Stomach (tissue), 4 donors: ENCODE measurements around the gene PIEZO2.

Experiments
- EP300 ChIP-seq: sonication (generic); formaldehyde crosslinking; IDR thresholded peaks from one replicate; pipeline ENCODE4 v1.6.1; 2017; ENCODE audit warnings: antibody characterized with exemption
- POLR2A ChIP-seq, 4 donors: fragments of 450-650 bp; IDR thresholded peaks; one replicate each; pipeline ENCODE4 v1.6.1; 2016; ENCODE audit warnings: antibody characterized with exemption in 4 of 4, control low read depth in 2 of 4, mild to moderate bottlenecking in 1 of 4, moderate library complexity in 1 of 4
- TF ChIP-seq, protein P1 (sequence below), 7 experiments: fragments of 450-650 bp in 4 of 7; fragments of 200-600 bp in 3 of 7; sonication (generic) in 3 of 7; IDR thresholded peaks; one replicate each; pipeline ENCODE4 v1.5.1; 2016 to 2019; ENCODE audit warnings: antibody characterized with exemption in 7 of 7, control low read depth in 2 of 7, mild to moderate bottlenecking in 1 of 7

GRCh38 chr18:10757946-10758345 is 391.4 kb downstream of the PIEZO2 start:
- TF ChIP-seq, protein P1, sequence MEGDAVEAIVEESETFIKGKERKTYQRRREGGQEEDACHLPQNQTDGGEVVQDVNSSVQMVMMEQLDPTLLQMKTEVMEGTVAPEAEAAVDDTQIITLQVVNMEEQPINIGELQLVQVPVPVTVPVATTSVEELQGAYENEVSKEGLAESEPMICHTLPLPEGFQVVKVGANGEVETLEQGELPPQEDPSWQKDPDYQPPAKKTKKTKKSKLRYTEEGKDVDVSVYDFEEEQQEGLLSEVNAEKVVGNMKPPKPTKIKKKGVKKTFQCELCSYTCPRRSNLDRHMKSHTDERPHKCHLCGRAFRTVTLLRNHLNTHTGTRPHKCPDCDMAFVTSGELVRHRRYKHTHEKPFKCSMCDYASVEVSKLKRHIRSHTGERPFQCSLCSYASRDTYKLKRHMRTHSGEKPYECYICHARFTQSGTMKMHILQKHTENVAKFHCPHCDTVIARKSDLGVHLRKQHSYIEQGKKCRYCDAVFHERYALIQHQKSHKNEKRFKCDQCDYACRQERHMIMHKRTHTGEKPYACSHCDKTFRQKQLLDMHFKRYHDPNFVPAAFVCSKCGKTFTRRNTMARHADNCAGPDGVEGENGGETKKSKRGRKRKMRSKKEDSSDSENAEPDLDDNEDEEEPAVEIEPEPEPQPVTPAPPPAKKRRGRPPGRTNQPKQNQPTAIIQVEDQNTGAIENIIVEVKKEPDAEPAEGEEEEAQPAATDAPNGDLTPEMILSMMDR (IDR thresholded peaks at IDR 0.05): no peak
- TF ChIP-seq POLR2A (IDR thresholded peaks at IDR 0.05): no peak
- TF ChIP-seq EP300: no peak
